Measurements from ENCODE around the gene WNT9B.

DNA sequence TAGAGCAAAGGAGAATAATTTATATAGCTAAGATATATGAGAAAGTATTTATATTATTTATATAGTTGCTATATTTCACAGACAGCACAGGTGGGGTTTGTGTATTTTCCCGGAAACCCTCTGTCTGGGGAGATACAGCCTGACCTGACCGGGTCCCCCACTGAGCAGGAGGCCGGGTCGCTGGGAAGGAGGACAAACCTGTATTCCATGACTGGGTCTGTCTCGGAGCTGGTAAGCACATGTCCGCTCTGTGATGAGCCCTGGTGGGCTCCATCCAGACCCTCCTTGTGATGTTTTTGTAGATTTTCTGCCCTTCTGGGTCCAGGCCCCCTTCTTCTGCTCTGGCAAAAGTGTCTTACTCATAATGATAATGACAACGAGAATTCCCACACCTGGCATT lies 27.7 kb downstream of the WNT9B start:
- TF ChIP-seq, protein P1, sequence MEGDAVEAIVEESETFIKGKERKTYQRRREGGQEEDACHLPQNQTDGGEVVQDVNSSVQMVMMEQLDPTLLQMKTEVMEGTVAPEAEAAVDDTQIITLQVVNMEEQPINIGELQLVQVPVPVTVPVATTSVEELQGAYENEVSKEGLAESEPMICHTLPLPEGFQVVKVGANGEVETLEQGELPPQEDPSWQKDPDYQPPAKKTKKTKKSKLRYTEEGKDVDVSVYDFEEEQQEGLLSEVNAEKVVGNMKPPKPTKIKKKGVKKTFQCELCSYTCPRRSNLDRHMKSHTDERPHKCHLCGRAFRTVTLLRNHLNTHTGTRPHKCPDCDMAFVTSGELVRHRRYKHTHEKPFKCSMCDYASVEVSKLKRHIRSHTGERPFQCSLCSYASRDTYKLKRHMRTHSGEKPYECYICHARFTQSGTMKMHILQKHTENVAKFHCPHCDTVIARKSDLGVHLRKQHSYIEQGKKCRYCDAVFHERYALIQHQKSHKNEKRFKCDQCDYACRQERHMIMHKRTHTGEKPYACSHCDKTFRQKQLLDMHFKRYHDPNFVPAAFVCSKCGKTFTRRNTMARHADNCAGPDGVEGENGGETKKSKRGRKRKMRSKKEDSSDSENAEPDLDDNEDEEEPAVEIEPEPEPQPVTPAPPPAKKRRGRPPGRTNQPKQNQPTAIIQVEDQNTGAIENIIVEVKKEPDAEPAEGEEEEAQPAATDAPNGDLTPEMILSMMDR (IDR thresholded peaks at IDR 0.05; ENCODE audit: poor library complexity), result no peak
- TF ChIP-seq EZH2 (IDR thresholded peaks at IDR 0.05; ENCODE audit: borderline replicate concordance) (no peak), EZH2phosphoT487 (IDR thresholded peaks at IDR 0.05; ENCODE audit: low read depth, severe bottlenecking, unreplicated experiment) (no peak)

All from hepatocyte (in vitro differentiated cells).